ENCODE measurements around the gene PIAS4.

- no peak for TF ChIP-seq EZH2 (IDR thresholded peaks at IDR 0.05)
- no peak for TF ChIP-seq CTCF (IDR thresholded peaks at IDR 0.05)
- no peak for TF ChIP-seq EZH2phosphoT487 (IDR thresholded peaks at IDR 0.05)
Observed at GRCh38 chr19:4019578-4019977, 12.0 kb downstream of the PIAS4 start.
